ENCODE data around the gene MACROD2. TPM values are rescaled to one million over a fixed set of nuclear protein-coding genes. Genes with fewer than 3 reads are reported as not detected.

MACROD2 gene
- total RNA-seq, 4 donors from 2014 or later, result 12.6 to 60.3 (median 18.9) TPM

DNA sequence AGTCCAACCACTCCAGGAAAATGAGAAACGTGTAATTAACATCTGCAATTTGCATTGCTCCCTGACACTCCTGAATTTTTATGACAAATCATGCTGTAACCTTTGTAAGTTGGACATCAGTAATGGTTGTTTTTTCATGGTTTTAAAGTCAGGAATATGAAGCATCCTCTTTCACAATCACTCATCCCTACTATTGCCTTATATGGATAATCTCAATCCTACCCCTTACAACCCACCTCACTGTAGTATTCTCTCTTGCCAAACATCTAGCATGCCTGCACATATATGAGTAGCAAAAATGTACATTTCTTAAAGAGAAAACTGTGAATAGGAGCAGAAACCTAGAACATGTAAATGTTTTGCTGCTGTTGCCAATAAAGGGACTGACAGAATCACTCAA lies 1848.5 kb downstream of the MACROD2 start:
- TF ChIP-seq CTCF (IDR thresholded peaks at IDR 0.05), result no peak
- no peak for TF ChIP-seq POLR2A (IDR thresholded peaks at IDR 0.05)
- TF ChIP-seq EP300 (IDR thresholded peaks at IDR 0.05), result no peak
- no peak for TF ChIP-seq POLR2AphosphoS5 (IDR thresholded peaks at IDR 0.05)
- DNase-seq (ENCODE audit: low spot score in 2 of 2), result no peak
- Histone ChIP-seq H3K4me3 (no peak overlapping the region), H3K36me3 (no peaks in the 10 kb centered on the region), H3K27me3 (no peaks in the 10 kb centered on the region), H3K9me3 (no peaks in the 10 kb centered on the region), H3K4me1 (no peaks in the 10 kb centered on the region), H3K27ac (no peak overlapping the region)
- WGBS, result 73% methylated on average over 1 of the region's 1 CpG

DNA sequence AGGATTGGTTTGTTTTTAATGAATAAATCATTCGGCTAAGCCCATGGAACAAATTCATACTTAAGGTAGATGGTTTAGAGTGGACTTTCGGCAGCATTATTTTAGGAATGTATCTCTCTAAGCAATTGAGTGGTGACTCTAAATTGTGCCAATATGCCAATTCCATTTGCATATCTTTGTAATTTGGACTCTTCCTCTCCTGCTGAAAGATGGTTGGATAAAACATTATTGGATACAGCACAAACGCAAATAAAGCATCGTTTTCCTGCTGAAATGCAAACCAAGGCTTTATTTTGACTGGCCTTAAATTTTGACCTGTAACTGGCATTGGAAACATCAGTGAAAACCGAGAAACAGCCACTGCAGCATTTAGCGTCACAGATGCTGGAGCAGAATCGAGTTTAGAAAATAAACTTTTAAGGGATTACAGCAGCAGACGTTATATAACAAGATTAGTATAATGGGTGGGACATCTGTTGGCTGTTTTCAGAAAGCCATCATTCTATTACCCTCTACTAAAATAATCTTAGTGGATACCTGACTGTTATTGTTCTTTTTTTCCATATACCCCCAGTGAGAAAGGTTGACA lies 1852.0 kb downstream of the MACROD2 start:
- TF ChIP-seq EP300 (IDR thresholded peaks at IDR 0.05), result no peak
- TF ChIP-seq CTCF (IDR thresholded peaks at IDR 0.05), result no peak
- no peak for TF ChIP-seq POLR2A (IDR thresholded peaks at IDR 0.05)
- TF ChIP-seq POLR2AphosphoS5 (IDR thresholded peaks at IDR 0.05), result no peak
- H3K27ac ChIP-seq, result no peak overlapping the region
- no peak overlapping the region for H3K4me3 ChIP-seq
- H3K4me1 ChIP-seq, result no peaks in the 10 kb centered on the region
- no peak for DNase-seq (ENCODE audit: low spot score in 2 of 2)
- H3K9me3 ChIP-seq, result no peaks in the 10 kb centered on the region
- 57% methylated on average over 8 of the region's 8 CpGs for WGBS
- no peaks in the 10 kb centered on the region for H3K36me3 ChIP-seq
- no peaks in the 10 kb centered on the region for H3K27me3 ChIP-seq

DNA sequence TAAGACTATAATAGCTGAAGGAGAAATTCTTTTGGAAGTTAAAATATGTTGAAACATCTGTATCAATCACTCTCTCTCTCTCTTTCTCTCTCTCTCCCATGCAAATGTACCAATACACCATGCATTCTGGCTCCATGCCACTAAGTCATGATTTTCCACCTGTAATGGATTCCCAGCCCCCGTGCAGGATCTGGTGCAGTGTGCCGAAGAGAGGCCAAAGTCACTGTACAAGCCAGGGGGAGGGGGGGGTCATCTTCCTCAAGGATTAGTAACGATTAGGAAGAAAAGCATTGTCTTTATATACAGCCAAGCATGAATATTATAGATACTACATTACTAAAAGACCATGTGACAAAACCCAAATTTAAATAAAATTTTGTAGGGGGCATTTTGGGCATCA lies 1852.8 kb downstream of the MACROD2 start:
- Histone ChIP-seq H3K4me3 (no peak overlapping the region), H3K36me3 (no peaks in the 10 kb centered on the region), H3K9me3 (no peaks in the 10 kb centered on the region), H3K27ac (no peak overlapping the region), H3K27me3 (no peaks in the 10 kb centered on the region), H3K4me1 (no peaks in the 10 kb centered on the region)
- TF ChIP-seq POLR2A (IDR thresholded peaks at IDR 0.05), result no peak
- TF ChIP-seq CTCF (IDR thresholded peaks at IDR 0.05), result no peak
- no peak for TF ChIP-seq EP300 (IDR thresholded peaks at IDR 0.05)
- TF ChIP-seq POLR2AphosphoS5 (IDR thresholded peaks at IDR 0.05), result no peak
- WGBS, result 82% methylated on average over 3 of the region's 3 CpGs
- DNase-seq (ENCODE audit: low spot score in 2 of 2), result no peak

DNA sequence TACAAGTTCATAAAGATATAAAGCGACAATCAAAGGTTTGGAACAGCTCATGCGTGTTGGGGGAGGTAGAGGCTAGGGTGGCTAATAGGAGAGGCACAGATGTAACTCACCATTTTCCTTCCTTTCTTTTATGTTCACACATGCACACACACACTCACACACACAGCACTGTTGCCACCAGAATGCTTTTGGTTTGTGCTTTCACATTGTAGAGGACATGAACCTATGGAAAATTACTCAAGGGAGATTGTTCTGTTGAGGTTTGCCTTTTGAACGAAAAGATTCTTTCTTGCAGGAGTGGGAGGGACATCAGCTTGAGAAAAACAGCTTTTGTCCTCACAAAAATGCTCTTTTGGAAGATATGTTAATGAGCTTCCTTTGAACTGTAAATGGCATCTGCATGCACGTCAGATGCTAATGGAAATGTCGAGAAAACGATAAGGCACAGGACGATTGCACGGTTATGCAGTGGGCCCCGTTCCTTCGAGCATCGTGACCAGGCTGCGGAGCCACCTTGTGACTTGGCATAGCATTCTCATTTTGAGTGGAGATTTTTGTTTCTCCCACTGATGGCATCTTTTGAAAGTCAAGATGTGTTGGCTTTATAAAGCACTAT lies 1853.8 kb downstream of the MACROD2 start:
- Histone ChIP-seq H3K27me3 (no peaks in the 10 kb centered on the region), H3K36me3 (no peaks in the 10 kb centered on the region), H3K4me1 (no peaks in the 10 kb centered on the region), H3K27ac (no peak overlapping the region), H3K9me3 (no peaks in the 10 kb centered on the region), H3K4me3 (no peak overlapping the region)
- 84% methylated on average over 12 of the region's 12 CpGs for WGBS
- DNase-seq (ENCODE audit: low spot score in 2 of 2), result no peak
- no peak for TF ChIP-seq POLR2A (IDR thresholded peaks at IDR 0.05)
- no peak for TF ChIP-seq EP300 (IDR thresholded peaks at IDR 0.05)

- Histone ChIP-seq H3K27ac (no peak overlapping the region), H3K36me3 (no peaks in the 10 kb centered on the region), H3K4me3 (no peak overlapping the region), H3K4me1 (no peaks in the 10 kb centered on the region), H3K9me3 (no peaks in the 10 kb centered on the region), H3K27me3 (no peaks in the 10 kb centered on the region)
- WGBS, result 81% methylated on average over 11 of the region's 11 CpGs
- TF ChIP-seq CTCF (IDR thresholded peaks at IDR 0.05) (no peak), POLR2AphosphoS5 (IDR thresholded peaks at IDR 0.05) (no peak), EP300 (IDR thresholded peaks at IDR 0.05) (no peak), POLR2A (IDR thresholded peaks at IDR 0.05) (no peak)
- no peak for DNase-seq (ENCODE audit: low spot score in 2 of 2)
Observed at GRCh38 chr20:15851576-15852215, 1856.4 kb downstream of the MACROD2 start.

Data from suprapubic skin (tissue), 4 donors.